Activated T-cell treated with anti-CD3 and anti-CD28 coated beads for 1 hour (primary cell): ENCODE results near the gene CRMP1.

Experiments
- DNase-seq: peaks from one replicate; pipeline ENCODE4 v3.0.0-alpha.2; 2020; ENCODE audit warnings: low read depth

CRMP1 gene

GRCh38 chr4:5919571-5919970 lies 26.7 kb upstream of the CRMP1 start:
- no peak for DNase-seq

- no peak for DNase-seq
Measured at GRCh38 chr4:5919044-5919443, 26.2 kb upstream of the CRMP1 start.

- DNase-seq: no peak
Measured at GRCh38 chr4:5918331-5918985, 25.6 kb upstream of the CRMP1 start.

- DNase-seq: no peak
Measured at GRCh38 chr4:5917672-5918071, 24.8 kb upstream of the CRMP1 start.

GRCh38 chr4:5916229-5916628 lies 23.3 kb upstream of the CRMP1 start:
- no peak for DNase-seq

GRCh38 chr4:5913454-5913853 lies 20.6 kb upstream of the CRMP1 start:
- no peak for DNase-seq

GRCh38 chr4:5912614-5913019 lies 19.7 kb upstream of the CRMP1 start:
- no peak for DNase-seq

GRCh38 chr4:5908876-5909427 lies 16.1 kb upstream of the CRMP1 start:
- no peak for DNase-seq

- no peak for DNase-seq
Measured at GRCh38 chr4:5906191-5906590, 13.3 kb upstream of the CRMP1 start.

- DNase-seq: no peak
Measured at GRCh38 chr4:5905714-5906113, 12.8 kb upstream of the CRMP1 start.

- DNase-seq: no peak
Measured at GRCh38 chr4:5900844-5901243, 8.0 kb upstream of the CRMP1 start.

- no peak for DNase-seq
Measured at GRCh38 chr4:5899881-5900280, 7.0 kb upstream of the CRMP1 start.

GRCh38 chr4:5899396-5899795 lies 6.5 kb upstream of the CRMP1 start:
- no peak for DNase-seq

- DNase-seq: no peak
Measured at GRCh38 chr4:5897674-5898073, 4.8 kb upstream of the CRMP1 start.

GRCh38 chr4:5895287-5895686 lies 2.4 kb upstream of the CRMP1 start:
- DNase-seq: no peak

GRCh38 chr4:5894266-5894665 lies 1.4 kb upstream of the CRMP1 start:
- no peak for DNase-seq

- DNase-seq: no peak
Measured at GRCh38 chr4:5893591-5893990, 705 bp upstream of the CRMP1 start.

- no peak for DNase-seq
Measured at GRCh38 chr4:5892323-5893003, 423 bp downstream of the CRMP1 start.

GRCh38 chr4:5891563-5892322 lies 1.1 kb downstream of the CRMP1 start:
- DNase-seq: no peak

- no peak for DNase-seq
Measured at GRCh38 chr4:5890063-5890727, 2.7 kb downstream of the CRMP1 start.

- no peak for DNase-seq
Measured at GRCh38 chr4:5889002-5889696, 3.7 kb downstream of the CRMP1 start.
